Tongue (tissue), 2 donors: ENCODE measurements around the gene MANSC1. TPM values are rescaled to one million over a fixed set of nuclear protein-coding genes. Genes with fewer than 3 reads are reported as not detected.

Source experiments
- DNase-seq: peaks from one replicate; pipeline ENCODE4 v3.0.0-alpha.2; 2015
- total RNA-seq: library from RNA; depleted of rRNA; stranded (reverse); fragments of >200 nt; gene quantifications from one replicate; pipeline ENCODE4 v1.2.3, GENCODE V29; 2014

The MANSC1 gene
- 6.4 TPM for total RNA-seq

GRCh38 chr12:12349711-12350665 lies at the start of gene MANSC1:
TSS of gene MANSC1 (minus strand) at chr12:12350242. CDS start at chr12:12343314, 6,928 bp downstream.
- peak; percentile 59 for DNase-seq

GRCh38 chr12:12399161-12399560 lies 49.1 kb upstream of the MANSC1 start:
- DNase-seq = no peak

- DNase-seq = peak; percentile 67
These were observed 48.2 kb upstream of the MANSC1 start for GRCh38 chr12:12398026-12398859.

DNA sequence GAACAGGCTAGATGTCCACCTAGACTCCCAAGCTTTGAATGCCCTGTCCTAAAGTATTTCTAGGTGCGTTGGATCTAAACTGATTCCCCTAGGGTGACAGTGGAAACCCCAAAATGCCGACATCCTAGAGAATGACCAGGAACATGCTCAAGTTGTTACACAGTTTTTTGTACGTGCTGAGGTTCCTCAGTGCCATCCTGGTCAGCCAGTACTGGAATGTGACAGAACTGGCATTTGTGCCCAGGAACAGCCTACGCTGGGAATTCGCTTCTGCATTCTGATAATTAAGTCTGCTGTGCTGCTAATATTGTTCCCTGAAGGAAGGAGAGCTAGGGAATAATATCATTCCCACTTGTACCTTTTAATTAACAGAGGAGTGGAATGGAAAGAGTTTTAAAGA lies 47.1 kb upstream of the MANSC1 start:
- no peak for DNase-seq

GRCh38 chr12:12396694-12397093 lies 46.7 kb upstream of the MANSC1 start:
- DNase-seq = peak; percentile 28

- DNase-seq = no peak
These were observed 43.1 kb upstream of the MANSC1 start for GRCh38 chr12:12393171-12393570.

GRCh38 chr12:12392413-12392812 lies 42.4 kb upstream of the MANSC1 start:
- DNase-seq = no peak

GRCh38 chr12:12387501-12387900 lies 37.5 kb upstream of the MANSC1 start:
- peak; percentile 33 for DNase-seq

- no peak for DNase-seq
These were observed 34.7 kb upstream of the MANSC1 start for GRCh38 chr12:12384571-12385340.

- DNase-seq = no peak
These were observed 31.9 kb upstream of the MANSC1 start for GRCh38 chr12:12381982-12382381.

DNA sequence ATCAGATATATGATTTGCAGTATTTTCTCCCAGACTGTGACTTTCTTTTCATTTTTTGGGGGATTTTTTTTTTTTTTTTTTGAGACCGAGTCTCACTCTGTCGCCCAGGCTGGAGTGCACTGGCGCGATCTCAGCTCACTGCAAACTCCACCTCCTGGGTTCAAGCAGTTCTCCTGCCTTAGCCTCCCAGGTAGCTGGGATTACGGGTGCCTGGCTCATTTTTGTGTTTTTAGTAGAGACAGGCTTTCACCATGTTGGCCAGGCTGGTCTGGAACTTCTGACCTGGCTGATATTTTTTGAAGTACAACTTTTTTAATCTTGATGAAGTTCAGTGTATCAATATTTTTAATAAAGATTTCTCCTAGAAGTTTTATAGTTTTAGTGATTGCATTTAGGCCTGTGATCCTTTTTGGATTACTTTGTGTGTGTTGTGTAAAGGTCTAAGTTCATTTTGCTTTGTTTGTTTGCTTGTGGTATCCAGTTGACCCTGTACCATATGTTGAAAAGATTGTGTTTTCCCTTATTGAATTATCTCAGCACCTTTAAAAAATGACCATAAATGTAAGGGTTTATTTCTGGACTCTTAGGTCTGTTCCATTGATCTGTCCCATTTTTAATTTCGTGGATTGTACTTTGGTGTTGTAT lies 31.0 kb upstream of the MANSC1 start:
- no peak for DNase-seq

GRCh38 chr12:12379831-12380730 lies 30.0 kb upstream of the MANSC1 start:
- no peak for DNase-seq

- no peak for DNase-seq
These were observed 28.6 kb upstream of the MANSC1 start for GRCh38 chr12:12378616-12379015.

DNA sequence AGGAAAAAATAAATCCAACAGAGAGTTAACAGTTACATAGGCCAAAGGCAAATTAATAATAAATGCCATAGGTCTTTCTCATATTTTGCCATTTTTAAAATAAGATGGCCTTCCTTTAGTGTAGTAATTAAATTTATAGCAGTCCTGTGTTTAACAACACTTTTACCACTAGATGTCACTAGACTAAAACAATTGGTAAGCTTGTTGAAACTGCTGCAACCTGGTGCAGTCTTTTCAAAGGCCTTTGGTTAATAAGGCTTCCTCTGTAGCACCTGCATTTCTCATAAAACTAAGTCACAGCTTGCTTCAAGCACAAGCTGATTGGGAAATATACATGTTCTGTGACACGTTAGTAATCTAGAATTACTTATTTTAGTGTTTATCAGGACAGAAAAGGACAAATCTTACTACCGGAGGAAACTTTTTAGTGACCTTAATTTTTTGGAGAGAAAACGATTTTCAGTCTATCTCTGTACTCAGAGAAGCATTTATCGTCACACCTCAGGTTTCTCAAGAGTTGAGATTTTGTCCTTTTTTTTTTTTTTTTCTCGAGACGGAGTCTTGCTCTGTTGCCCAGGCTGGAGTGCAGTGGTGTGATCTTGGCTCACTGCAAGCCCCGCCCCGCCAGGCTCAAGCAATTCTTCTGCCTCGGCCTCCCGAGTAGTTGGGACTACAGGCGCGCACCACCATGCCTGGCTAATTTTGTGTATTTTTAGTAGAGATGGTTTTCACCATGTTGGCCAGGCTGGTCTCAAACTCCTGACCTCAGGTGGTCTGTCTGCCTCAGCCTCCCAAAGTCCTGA lies 26.8 kb upstream of the MANSC1 start:
- DNase-seq = peak; percentile 86

- no peak for DNase-seq
These were observed 23.1 kb upstream of the MANSC1 start for GRCh38 chr12:12372946-12373722.

DNA sequence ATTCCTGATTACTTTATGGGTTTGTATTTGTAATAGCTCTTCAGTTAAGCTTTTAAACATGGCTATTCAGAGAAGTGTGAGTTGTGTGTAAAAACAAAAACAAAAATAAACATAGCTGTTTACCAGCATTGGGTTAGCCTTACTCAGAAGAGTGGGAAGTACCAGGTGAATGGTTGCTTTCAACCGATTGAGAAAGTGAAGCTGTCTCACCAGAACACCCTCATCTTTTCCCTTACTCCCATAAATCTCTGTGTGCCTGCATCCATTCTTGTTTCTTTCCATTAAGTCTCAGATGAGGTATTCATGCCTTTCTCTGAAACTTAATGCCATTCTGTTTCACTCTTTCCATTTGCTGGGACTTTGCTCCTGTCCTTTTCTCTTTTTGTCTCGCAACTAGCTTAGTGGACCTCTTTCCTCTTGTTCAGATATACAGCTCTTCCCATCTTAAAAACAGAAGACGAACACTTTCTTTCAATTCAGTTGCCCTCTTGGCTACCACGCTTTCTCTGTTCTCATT lies 17.5 kb upstream of the MANSC1 start:
- no peak for DNase-seq

- no peak for DNase-seq
These were observed 16.8 kb upstream of the MANSC1 start for GRCh38 chr12:12366701-12367481.

- DNase-seq = no peak
These were observed 15.9 kb upstream of the MANSC1 start for GRCh38 chr12:12365931-12366431.
